HuH-7 (cell line): ENCODE data around the gene DCBLD2.

Source experiments
- DNase-seq: peaks from one replicate; pipeline ENCODE4 v3.0.0; 2011; ENCODE audit warnings: low spot score

DCBLD2 gene

GRCh38 chr3:98766924-98767323 is 134.6 kb downstream of the DCBLD2 start:
- no peak for DNase-seq

- DNase-seq = no peak
These were observed 135.8 kb downstream of the DCBLD2 start for GRCh38 chr3:98765721-98766120.

- DNase-seq = no peak
These were observed 137.0 kb downstream of the DCBLD2 start for GRCh38 chr3:98764472-98764884.

- no peak for DNase-seq
These were observed 137.6 kb downstream of the DCBLD2 start for GRCh38 chr3:98763819-98764418.

- no peak for DNase-seq
These were observed 138.4 kb downstream of the DCBLD2 start, which contains the start of gene ST3GAL6 for GRCh38 chr3:98763076-98763475. Gene ST3GAL6, plus strand, starts transcription at chr3:98763340. Its CDS starts 5,101 bp downstream, at chr3:98768441.

- DNase-seq = no peak
These were observed 139.8 kb downstream of the DCBLD2 start for GRCh38 chr3:98761643-98762229.

- DNase-seq = no peak
These were observed 141.9 kb downstream of the DCBLD2 start for GRCh38 chr3:98759629-98760028.

- DNase-seq = no peak
These were observed 145.9 kb downstream of the DCBLD2 start for GRCh38 chr3:98755601-98756000.

GRCh38 chr3:98754483-98754882 is 147.0 kb downstream of the DCBLD2 start:
- no peak for DNase-seq

GRCh38 chr3:98750276-98750919 is 151.1 kb downstream of the DCBLD2 start:
- DNase-seq = no peak

GRCh38 chr3:98746882-98747281 is 154.6 kb downstream of the DCBLD2 start:
- DNase-seq = no peak

- no peak for DNase-seq
These were observed 155.4 kb downstream of the DCBLD2 start for GRCh38 chr3:98746122-98746521.
